ENCODE data around the gene GAS7. TPM values are rescaled to one million over a fixed set of nuclear protein-coding genes. Genes with fewer than 3 reads are reported as not detected.

The GAS7 gene
- total RNA-seq, 1 donor from 2014 or later = 39.8 TPM

- intact Hi-C loops (cut with micrococcal nuclease) = loop anchor here (5.0 kb wide), 1 partner anchor 44 kb away; no protein-coding TSS in a partner anchor
- ChIA-PET CTCF (no interaction called here), POLR2A (interaction anchor here (0.7 kb wide), 1 partner anchor 28 kb away, joined by 4 read pairs; no protein-coding TSS in a partner anchor)
- ATAC-seq (ENCODE audit: low read depth) = no peak
- peaks cover under 1% of the 10 kb centered on the region for H3K27me3 Mint-ChIP-seq
- H3K4me3 Mint-ChIP-seq = no peak overlapping the region
- TF ChIP-seq CTCF (IDR thresholded peaks at IDR 0.05) = no peak
- no peak overlapping the region for H3K27ac Mint-ChIP-seq
- H3K36me3 Mint-ChIP-seq (ENCODE audit: low read depth) = no peaks in the 10 kb centered on the region
- no peak for DNase-seq
- no peaks in the 10 kb centered on the region for H3K9me3 Mint-ChIP-seq
- H3K4me1 Mint-ChIP-seq = peaks cover 28% of the 10 kb centered on the region
Measured at GRCh38 chr17:10031606-10032005, 166.8 kb downstream of the GAS7 start.

GRCh38 chr17:10031127-10031526 lies 167.3 kb downstream of the GAS7 start:
- POLR2A ChIA-PET = no interaction called here
- DNase-seq (peak; percentile 7), ATAC-seq (ENCODE audit: low read depth) (no peak)
- CTCF ChIA-PET = no interaction called here
- Mint-ChIP-seq H3K27me3 (no peaks in the 10 kb centered on the region), H3K27ac (no peak overlapping the region), H3K4me1 (peaks cover 28% of the 10 kb centered on the region), H3K9me3 (no peaks in the 10 kb centered on the region), H3K4me3 (no peak overlapping the region), H3K36me3 (ENCODE audit: low read depth) (no peaks in the 10 kb centered on the region)
- intact Hi-C loops (cut with micrococcal nuclease) = loop anchor here (5.0 kb wide), 1 partner anchor 44 kb away; no protein-coding TSS in a partner anchor
- TF ChIP-seq CTCF (IDR thresholded peaks at IDR 0.05) = no peak

GRCh38 chr17:10029129-10029528 lies 169.3 kb downstream of the GAS7 start:
- H3K9me3 Mint-ChIP-seq = no peaks in the 10 kb centered on the region
- H3K27me3 Mint-ChIP-seq = no peaks in the 10 kb centered on the region
- peaks cover 22% of the 10 kb centered on the region for H3K4me1 Mint-ChIP-seq
- DNase-seq (no peak), ATAC-seq (ENCODE audit: low read depth) (no peak)
- H3K27ac Mint-ChIP-seq = no peak overlapping the region
- POLR2A ChIA-PET = interaction anchor here (0.8 kb wide), 1 partner anchor 17 kb away, joined by 12 read pairs; no protein-coding TSS in a partner anchor
- CTCF ChIA-PET = no interaction called here
- no peak for TF ChIP-seq CTCF (IDR thresholded peaks at IDR 0.05)
- H3K36me3 Mint-ChIP-seq (ENCODE audit: low read depth) = no peaks in the 10 kb centered on the region
- intact Hi-C loops (cut with micrococcal nuclease) = no loop called here
- no peak overlapping the region for H3K4me3 Mint-ChIP-seq

- CTCF ChIA-PET = interaction anchor here (0.9 kb wide), 1 partner anchor 103 kb away, joined by 3 read pairs; no protein-coding TSS in a partner anchor
Measured at GRCh38 chr17:10025976-10026901, 172.2 kb downstream of the GAS7 start.

More at GRCh38 chr17:10025976-10026901, 172.2 kb downstream of the GAS7 start:
- H3K36me3 Mint-ChIP-seq (ENCODE audit: low read depth) = no peaks in the 10 kb centered on the region
- H3K27ac Mint-ChIP-seq = no peak overlapping the region
- no peaks in the 10 kb centered on the region for H3K9me3 Mint-ChIP-seq
- DNase-seq = no peak
- no peak for TF ChIP-seq CTCF (IDR thresholded peaks at IDR 0.05)
- POLR2A ChIA-PET = no interaction called here
- H3K4me1 Mint-ChIP-seq = peaks cover 4% of the 10 kb centered on the region
- no peak for ATAC-seq (ENCODE audit: low read depth)
- no peak overlapping the region for H3K4me3 Mint-ChIP-seq
- H3K27me3 Mint-ChIP-seq = no peaks in the 10 kb centered on the region
- intact Hi-C loops (cut with micrococcal nuclease) = no loop called here
